Measurements from ENCODE around the gene FGG. TPM values are rescaled to one million over a fixed set of nuclear protein-coding genes. Genes with fewer than 3 reads are reported as not detected.
"Not testable (repeated sequence)": the region's sequence is repeated elsewhere in the genome, so short reads cannot be mapped to it uniquely, and the experiment has no call there.

FGG gene
- total and polyA plus RNA-seq, 7 donors, result 0.04 to 0.84 (median 0.75) TPM; not detected in 4

DNA sequence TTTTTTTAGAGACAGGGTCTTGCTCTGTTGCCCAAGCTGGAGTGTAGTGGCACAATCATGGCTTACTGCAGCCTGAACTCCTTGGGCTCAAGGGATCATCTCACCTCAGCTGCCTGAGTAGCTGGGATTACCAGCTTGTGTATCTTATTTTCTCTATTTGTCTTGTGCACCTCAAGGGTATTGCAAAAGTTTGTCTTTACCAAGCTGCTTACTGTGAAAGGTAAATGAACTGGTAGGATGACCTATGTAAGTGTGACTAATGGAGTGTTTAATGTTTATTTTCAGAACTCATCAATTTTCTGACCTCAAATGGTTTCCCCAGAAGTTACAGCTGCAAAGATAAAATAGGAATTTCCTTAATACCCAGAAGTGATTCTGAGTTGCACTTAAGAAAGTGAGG, 16.6 kb downstream of the FGG start:
- Histone ChIP-seq H3K9me3 (no peaks in the 10 kb centered on the region), H3K4me1 (no peaks in the 10 kb centered on the region)
- intact Hi-C loops (cut with DNase I), result no loop called here

DNA sequence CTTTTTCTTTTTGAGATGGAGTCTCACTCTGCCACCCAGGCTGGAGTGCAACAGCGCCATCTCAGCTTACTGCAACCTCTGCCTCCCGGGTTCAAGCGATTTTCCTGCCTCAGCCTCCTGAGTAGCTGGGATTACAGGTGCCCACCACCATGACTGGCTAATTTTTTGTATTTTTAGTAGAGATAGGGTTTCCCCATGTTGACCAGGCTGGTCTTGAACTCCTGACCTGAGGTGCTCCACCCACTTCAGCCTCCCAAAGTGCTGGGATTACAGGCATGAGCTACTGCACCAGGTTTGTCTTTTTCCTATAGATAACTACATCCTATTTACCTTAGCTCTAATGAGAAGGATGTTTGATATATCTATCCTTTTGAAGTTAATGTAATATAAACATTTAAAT, 18.1 kb downstream of the FGG start:
- DNase-seq; H3K4me1 ChIP-seq; H3K36me3 ChIP-seq (ENCODE audit: insufficient read depth in 1 of 2, low read depth in 1 of 2); H3K27me3 ChIP-seq (ENCODE audit: insufficient read depth in 3 of 3, low read length in 2 of 3); H3K9me3 ChIP-seq; ATAC-seq; intact Hi-C loops (cut with DNase I); H3K4me3 ChIP-seq; H3K27ac ChIP-seq: not testable (repeated sequence)
- whole genome bisulfite sequencing, 3 donors, result 82 to 86% (median 84%) methylated on average over 3 of the region's 3 CpGs

More for the DNA sequence above, 16.6 kb downstream of the FGG start:
- Histone ChIP-seq H3K27ac (no peak overlapping the region), H3K4me3 (no peak overlapping the region), H3K36me3 (ENCODE audit: insufficient read depth in 1 of 2, low read depth in 1 of 2) (no peaks in the 10 kb centered on the region), H3K27me3 (ENCODE audit: insufficient read depth in 3 of 3, low read length in 2 of 3) (no peaks in the 10 kb centered on the region)
- no peak for DNase-seq
- no peak for ATAC-seq
- TF ChIP-seq, protein P1, sequence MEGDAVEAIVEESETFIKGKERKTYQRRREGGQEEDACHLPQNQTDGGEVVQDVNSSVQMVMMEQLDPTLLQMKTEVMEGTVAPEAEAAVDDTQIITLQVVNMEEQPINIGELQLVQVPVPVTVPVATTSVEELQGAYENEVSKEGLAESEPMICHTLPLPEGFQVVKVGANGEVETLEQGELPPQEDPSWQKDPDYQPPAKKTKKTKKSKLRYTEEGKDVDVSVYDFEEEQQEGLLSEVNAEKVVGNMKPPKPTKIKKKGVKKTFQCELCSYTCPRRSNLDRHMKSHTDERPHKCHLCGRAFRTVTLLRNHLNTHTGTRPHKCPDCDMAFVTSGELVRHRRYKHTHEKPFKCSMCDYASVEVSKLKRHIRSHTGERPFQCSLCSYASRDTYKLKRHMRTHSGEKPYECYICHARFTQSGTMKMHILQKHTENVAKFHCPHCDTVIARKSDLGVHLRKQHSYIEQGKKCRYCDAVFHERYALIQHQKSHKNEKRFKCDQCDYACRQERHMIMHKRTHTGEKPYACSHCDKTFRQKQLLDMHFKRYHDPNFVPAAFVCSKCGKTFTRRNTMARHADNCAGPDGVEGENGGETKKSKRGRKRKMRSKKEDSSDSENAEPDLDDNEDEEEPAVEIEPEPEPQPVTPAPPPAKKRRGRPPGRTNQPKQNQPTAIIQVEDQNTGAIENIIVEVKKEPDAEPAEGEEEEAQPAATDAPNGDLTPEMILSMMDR (IDR thresholded peaks at IDR 0.05), result no peak

DNA sequence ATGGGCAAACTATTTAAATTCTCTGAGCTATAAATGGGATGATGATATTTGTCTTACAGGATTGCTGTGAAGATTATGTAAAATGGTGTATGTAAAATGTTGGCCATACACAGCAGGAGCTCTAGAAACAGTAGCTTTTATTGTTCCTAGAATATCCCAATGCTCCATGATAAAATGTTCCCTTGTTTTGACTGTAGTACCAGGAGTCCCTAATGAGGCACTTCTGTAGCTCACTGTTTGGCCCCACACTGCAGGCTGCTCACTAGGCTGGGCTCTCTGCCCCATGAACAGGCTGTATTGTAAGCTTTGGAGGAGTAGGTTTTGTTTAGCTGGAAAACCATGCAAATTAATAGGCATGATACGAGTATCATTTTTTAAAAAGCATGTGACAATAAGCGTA, 18.6 kb downstream of the FGG start:
- ATAC-seq (no peak), DNase-seq (no peak)
- TF ChIP-seq, protein P1 (IDR thresholded peaks at IDR 0.05), result no peak
- Histone ChIP-seq H3K27me3 (ENCODE audit: insufficient read depth in 3 of 3, low read length in 2 of 3) (no peaks in the 10 kb centered on the region), H3K4me1 (no peaks in the 10 kb centered on the region), H3K36me3 (ENCODE audit: insufficient read depth in 1 of 2, low read depth in 1 of 2) (no peaks in the 10 kb centered on the region), H3K27ac (no peak overlapping the region), H3K9me3 (no peaks in the 10 kb centered on the region), H3K4me3 (no peak overlapping the region)
- intact Hi-C loops (cut with DNase I), result no loop called here
- WGBS, 3 donors, result 31 to 67% (median 35%) methylated on average over 2 of the region's 2 CpGs

DNA sequence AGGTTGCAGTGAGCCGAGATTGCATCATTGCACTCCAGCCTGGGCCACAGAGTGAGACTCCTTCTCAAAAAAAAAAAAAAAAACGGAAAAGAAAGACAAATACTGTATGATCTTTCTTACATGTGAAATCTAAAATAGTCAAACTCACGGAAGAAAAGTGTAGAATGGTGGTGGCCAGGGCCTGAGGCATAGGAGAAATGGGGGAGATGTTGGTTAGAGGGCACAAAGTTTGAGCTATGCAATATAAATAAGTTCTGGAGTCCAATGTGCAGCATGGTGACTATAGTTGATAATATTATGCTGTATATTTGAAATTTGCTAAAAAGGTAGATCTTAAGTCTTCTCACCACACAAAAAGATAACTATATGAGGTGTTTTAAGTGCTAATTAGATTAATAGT, 20.6 kb downstream of the FGG start:
- ATAC-seq, result no peak
- H3K4me1 ChIP-seq, result no peaks in the 10 kb centered on the region
- intact Hi-C loops (cut with DNase I), result no loop called here

DNA sequence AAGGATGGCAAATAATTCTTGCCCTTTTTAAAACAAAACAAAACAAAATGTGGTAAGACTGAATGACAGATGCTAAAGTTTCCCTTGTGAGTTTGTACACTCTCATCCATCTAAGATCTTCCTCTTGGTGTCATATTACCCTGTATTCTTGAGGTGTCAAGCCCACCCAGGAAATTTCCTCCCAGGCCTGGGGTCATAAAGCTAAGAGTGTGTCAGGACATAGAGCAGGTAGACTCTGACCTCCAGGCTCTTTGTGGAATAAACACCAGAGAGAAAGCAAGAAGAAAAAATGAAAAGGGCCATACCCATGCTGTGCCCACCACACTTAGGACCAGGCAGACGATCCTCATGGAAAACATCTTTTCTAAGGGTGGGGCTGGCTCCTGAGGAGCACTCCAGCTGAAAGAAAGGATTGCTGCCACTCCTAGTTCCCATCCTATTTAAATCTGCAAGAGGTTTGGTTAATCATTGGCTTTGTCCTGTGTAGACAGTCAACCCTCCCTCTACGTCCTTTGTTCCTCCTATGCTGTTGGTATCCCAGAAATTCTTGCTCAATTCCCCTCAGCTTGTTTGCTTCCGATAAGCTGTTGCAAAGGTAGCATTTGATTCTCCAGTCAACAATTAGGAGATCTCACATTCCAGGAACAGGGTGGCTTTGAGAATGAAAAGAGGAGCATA, 22.0 kb downstream of the FGG start, which contains the start of gene FGA:
TSS of gene FGA (minus strand) at position 414 of the 678 bp plus-strand sequence. CDS start at position 359, 55 bp downstream.
- 66 to 67% (median 67%) methylated on average over 3 of the region's 3 CpGs for WGBS, 3 donors
- Histone ChIP-seq H3K9me3 (no peaks in the 10 kb centered on the region), H3K36me3 (ENCODE audit: insufficient read depth in 1 of 2, low read depth in 1 of 2) (no peaks in the 10 kb centered on the region), H3K27ac (no peak within 1 kb of the TSS), H3K4me3 (no peak within 1 kb of the TSS), H3K27me3 (ENCODE audit: insufficient read depth in 3 of 3, low read length in 2 of 3) (no peaks in the 10 kb centered on the region), H3K4me1 (no peaks in the 10 kb centered on the region)
- intact Hi-C loops (cut with DNase I), result no loop called here
- DNase-seq (no peak), ATAC-seq (no peak)
- TF ChIP-seq, protein P1 (IDR thresholded peaks at IDR 0.05), result no peak

More for the DNA sequence above, 20.6 kb downstream of the FGG start:
- TF ChIP-seq, protein P1 (IDR thresholded peaks at IDR 0.05), result no peak
- 77 to 86% (median 82%) methylated on average over 3 of the region's 3 CpGs for WGBS, 3 donors
- DNase-seq, result no peak
- H3K4me3 ChIP-seq, result no peak overlapping the region
- no peaks in the 10 kb centered on the region for H3K9me3 ChIP-seq
- no peaks in the 10 kb centered on the region for H3K27me3 ChIP-seq (ENCODE audit: insufficient read depth in 3 of 3, low read length in 2 of 3)
- H3K36me3 ChIP-seq (ENCODE audit: insufficient read depth in 1 of 2, low read depth in 1 of 2), result no peaks in the 10 kb centered on the region
- H3K27ac ChIP-seq, result no peak overlapping the region
